Karpas-422 (cell line): ENCODE results near the gene CTIF. TPM values are rescaled to one million over a fixed set of nuclear protein-coding genes. Genes with fewer than 3 reads are reported as not detected.
"Not testable (repeated sequence)": the region's sequence is repeated elsewhere in the genome, so short reads cannot be mapped to it uniquely, and the experiment has no call there.

Experiments used
- DNase-seq: peaks from one replicate; pipeline ENCODE4 v3.0.0-alpha.2; 2015
- H2AFZ ChIP-seq: fragments of 200-600 bp; sonication (generic); 2 replicates; pipeline ENCODE4 v1.6.1; 2014; ENCODE audit warnings: antibody characterized with exemption, low read length, mixed read lengths
- H3K27ac ChIP-seq: fragments of 200-600 bp; sonication (generic); 2 replicates; pipeline ENCODE4 v1.5.1; 2014; ENCODE audit warnings: mild to moderate bottlenecking, low read length, moderate library complexity
- H3K27me3 ChIP-seq: fragments of 200-600 bp; sonication (generic); 2 replicates; pipeline ENCODE4 v1.6.1; 2014; ENCODE audit warnings: low read length, mixed read lengths
- H3K36me3 ChIP-seq: fragments of 200-600 bp; sonication (generic); 2 replicates; pipeline ENCODE4 v1.6.1; 2014; ENCODE audit warnings: low read length, mixed read lengths; ENCODE audit not compliant: insufficient read depth
- H3K4me1 ChIP-seq: fragments of 200-600 bp; sonication (generic); 2 replicates; pipeline ENCODE4 v1.6.1; 2014; ENCODE audit warnings: mild to moderate bottlenecking, low read length, mixed read lengths
- H3K4me2 ChIP-seq: fragments of 200-600 bp; sonication (generic); 2 replicates; pipeline ENCODE4 v1.6.1; 2014; ENCODE audit warnings: low read length, low read depth, mild to moderate bottlenecking; ENCODE audit not compliant: poor library complexity, severe bottlenecking
- H3K4me3 ChIP-seq: fragments of 200-600 bp; sonication (generic); 2 replicates; pipeline ENCODE4 v1.5.1; 2014; ENCODE audit warnings: mild to moderate bottlenecking, antibody characterized with exemption, low read length, mixed read lengths
- H3K79me2 ChIP-seq: fragments of 200-600 bp; sonication (generic); 2 replicates; pipeline ENCODE4 v1.6.1; 2014; ENCODE audit warnings: mild to moderate bottlenecking, low read length, mixed read lengths
- H3K9ac ChIP-seq: fragments of 200-600 bp; sonication (generic); 2 replicates; pipeline ENCODE4 v1.6.0; 2014; ENCODE audit warnings: low read length
- H3K9me2 ChIP-seq: fragments of 200-600 bp; sonication (generic), shearing (Covaris generic); replicated peaks from 2 replicates; pipeline ENCODE4 v1.6.0; 2014; ENCODE audit warnings: mild to moderate bottlenecking, low read length, moderate library complexity; ENCODE audit not compliant: insufficient read depth
- H3K9me3 ChIP-seq: fragments of 300-700, 200-600 bp; sonication (generic); 2 replicates; pipeline ENCODE4 v1.6.1; 2014; ENCODE audit warnings: low read length, mixed read lengths
- H4K20me1 ChIP-seq: fragments of 200-600 bp; sonication (generic); 2 replicates; pipeline ENCODE4 v1.6.1; 2014; ENCODE audit warnings: mild to moderate bottlenecking, antibody characterized with exemption, low read length, low read depth; ENCODE audit not compliant: insufficient read depth
- total RNA-seq: library from RNA; depleted of rRNA; stranded (reverse); fragments of >200 nt; shearing (Covaris generic); gene quantifications from 2 replicates; pipeline ENCODE4 v1.2.3, GENCODE V29; 2014; ENCODE audit warnings: low replicate concordance

Gene CTIF
- total RNA-seq, 1 experiment from 2014 or later = 0.60 TPM

- Histone ChIP-seq H3K79me2 (no peaks in the 10 kb centered on the region), H3K27me3 (no peaks in the 10 kb centered on the region; the same call in 1 of the 2 replicates), H3K9ac (no peak overlapping the region), H3K9me2 (no peaks in the 10 kb centered on the region), H3K4me1 (no peaks in the 10 kb centered on the region), H2AFZ (no peak overlapping the region), H3K4me3 (no peak overlapping the region), H3K36me3 (no peaks in the 10 kb centered on the region), H4K20me1 (no peaks in the 10 kb centered on the region), H3K4me2 (no peak overlapping the region), H3K27ac (no peak overlapping the region), H3K9me3 (no peaks in the 10 kb centered on the region)
- DNase-seq = no peak
Observed at GRCh38 chr18:48810805-48811204, 272.0 kb downstream of the CTIF start.

- H2AFZ ChIP-seq = no peak overlapping the region
- no peak overlapping the region for H3K9ac ChIP-seq
- no peaks in the 10 kb centered on the region for H3K36me3 ChIP-seq
- H3K27ac ChIP-seq = no peak overlapping the region
- no peaks in the 10 kb centered on the region for H4K20me1 ChIP-seq
- H3K9me2 ChIP-seq = no peaks in the 10 kb centered on the region
- no peak overlapping the region for H3K4me2 ChIP-seq
- no peak for DNase-seq
- no peaks in the 10 kb centered on the region for H3K4me1 ChIP-seq
- H3K9me3 ChIP-seq = no peaks in the 10 kb centered on the region
- H3K79me2 ChIP-seq = no peaks in the 10 kb centered on the region
- H3K4me3 ChIP-seq = no peak overlapping the region
- H3K27me3 ChIP-seq = no peaks in the 10 kb centered on the region; the same call in 1 of the 2 replicates
Observed at GRCh38 chr18:48811401-48811800, 272.6 kb downstream of the CTIF start.

- not testable (repeated sequence) for H3K9me3 ChIP-seq, H3K4me3 ChIP-seq, H3K27me3 ChIP-seq, H3K36me3 ChIP-seq, H4K20me1 ChIP-seq, H2AFZ ChIP-seq, H3K4me1 ChIP-seq, H3K9me2 ChIP-seq, H3K4me2 ChIP-seq, H3K79me2 ChIP-seq, H3K27ac ChIP-seq, H3K9ac ChIP-seq, DNase-seq
Observed at GRCh38 chr18:48811977-48812451, 273.2 kb downstream of the CTIF start.

- Histone ChIP-seq H3K4me1 (no peaks in the 10 kb centered on the region), H3K27me3 (no peaks in the 10 kb centered on the region; the same call in 1 of the 2 replicates), H3K4me3 (no peak overlapping the region), H3K4me2 (no peak overlapping the region), H3K36me3 (no peaks in the 10 kb centered on the region), H3K9ac (no peak overlapping the region), H2AFZ (no peak overlapping the region), H3K9me3 (no peaks in the 10 kb centered on the region), H4K20me1 (no peaks in the 10 kb centered on the region), H3K9me2 (no peaks in the 10 kb centered on the region), H3K27ac (no peak overlapping the region), H3K79me2 (no peaks in the 10 kb centered on the region)
- no peak for DNase-seq
Observed at GRCh38 chr18:48813321-48813720, 274.5 kb downstream of the CTIF start.

- Histone ChIP-seq H3K9me2 (no peaks in the 10 kb centered on the region), H3K36me3 (no peaks in the 10 kb centered on the region), H3K27me3 (no peaks in the 10 kb centered on the region; the same call in 1 of the 2 replicates), H3K9ac (no peak overlapping the region), H3K4me1 (no peaks in the 10 kb centered on the region), H2AFZ (no peak overlapping the region), H3K4me2 (no peak overlapping the region), H3K27ac (no peak overlapping the region), H3K4me3 (no peak overlapping the region), H3K79me2 (no peaks in the 10 kb centered on the region), H3K9me3 (no peaks in the 10 kb centered on the region), H4K20me1 (no peaks in the 10 kb centered on the region)
- no peak for DNase-seq
Observed at GRCh38 chr18:48813833-48814489, 275.1 kb downstream of the CTIF start.

- no peaks in the 10 kb centered on the region for H3K79me2 ChIP-seq
- no peak for DNase-seq
- H3K36me3 ChIP-seq = no peaks in the 10 kb centered on the region
- no peak overlapping the region for H3K27ac ChIP-seq
- H3K4me1 ChIP-seq = no peaks in the 10 kb centered on the region
- no peaks in the 10 kb centered on the region for H3K27me3 ChIP-seq
- no peak overlapping the region for H3K4me2 ChIP-seq
- H2AFZ ChIP-seq = no peak overlapping the region
- no peaks in the 10 kb centered on the region for H3K9me2 ChIP-seq
- no peak overlapping the region for H3K9ac ChIP-seq
- no peaks in the 10 kb centered on the region for H3K9me3 ChIP-seq
- no peaks in the 10 kb centered on the region for H4K20me1 ChIP-seq
- H3K4me3 ChIP-seq = no peak overlapping the region
Observed at GRCh38 chr18:48814490-48815178, 275.8 kb downstream of the CTIF start.

GRCh38 chr18:48815179-48815515, 276.3 kb downstream of the CTIF start:
- no peaks in the 10 kb centered on the region for H3K9me2 ChIP-seq
- H3K27me3 ChIP-seq = no peaks in the 10 kb centered on the region
- no peaks in the 10 kb centered on the region for H3K9me3 ChIP-seq
- H3K4me2 ChIP-seq = no peak overlapping the region
- no peak for DNase-seq
- no peak overlapping the region for H3K27ac ChIP-seq
- no peak overlapping the region for H3K4me3 ChIP-seq
- H3K79me2 ChIP-seq = no peaks in the 10 kb centered on the region
- peaks cover 1% of the 10 kb centered on the region for H3K4me1 ChIP-seq
- H2AFZ ChIP-seq = no peak overlapping the region
- H3K36me3 ChIP-seq = no peaks in the 10 kb centered on the region
- no peaks in the 10 kb centered on the region for H4K20me1 ChIP-seq
- H3K9ac ChIP-seq = no peak overlapping the region

- no peak overlapping the region for H3K4me3 ChIP-seq
- H3K27ac ChIP-seq = no peak overlapping the region
- no peak for DNase-seq
- H3K36me3 ChIP-seq = no peaks in the 10 kb centered on the region
- H3K79me2 ChIP-seq = no peaks in the 10 kb centered on the region
- H3K9me2 ChIP-seq = no peaks in the 10 kb centered on the region
- H3K9ac ChIP-seq = no peak overlapping the region
- H3K9me3 ChIP-seq = no peaks in the 10 kb centered on the region
- peaks cover 8% of the 10 kb centered on the region for H3K4me1 ChIP-seq
- no peaks in the 10 kb centered on the region for H4K20me1 ChIP-seq
- no peak overlapping the region for H3K4me2 ChIP-seq
- no peaks in the 10 kb centered on the region for H3K27me3 ChIP-seq
- no peak overlapping the region for H2AFZ ChIP-seq
Observed at GRCh38 chr18:48815581-48816324, 276.9 kb downstream of the CTIF start.
